Esophagus muscularis mucosa (tissue), 3 donors: ENCODE measurements around the gene TBC1D2.

ENCODE experiments used
- CTCF ChIP-seq, 3 experiments: fragments of 200-600 bp in 2 of 3; fragments of 450-650 bp in 1 of 3; sonication (generic) in 2 of 3; IDR thresholded peaks; one replicate each; pipeline ENCODE4 v1.5.1; 2017 to 2019; ENCODE audit warnings: antibody characterized with exemption in 3 of 3, mild to moderate bottlenecking in 2 of 3, moderate library complexity in 1 of 3
- POLR2A ChIP-seq: fragments of 450-650 bp; IDR thresholded peaks from one replicate; pipeline ENCODE4 v1.6.1; 2017; ENCODE audit warnings: antibody characterized with exemption, moderate library complexity, mild to moderate bottlenecking, low read depth
- POLR2AphosphoS5 ChIP-seq, 2 donors: sonication (generic); formaldehyde crosslinking; IDR thresholded peaks; one replicate each; pipeline ENCODE4 v1.6.1; 2017; ENCODE audit warnings: antibody characterized with exemption in 2 of 2

DNA sequence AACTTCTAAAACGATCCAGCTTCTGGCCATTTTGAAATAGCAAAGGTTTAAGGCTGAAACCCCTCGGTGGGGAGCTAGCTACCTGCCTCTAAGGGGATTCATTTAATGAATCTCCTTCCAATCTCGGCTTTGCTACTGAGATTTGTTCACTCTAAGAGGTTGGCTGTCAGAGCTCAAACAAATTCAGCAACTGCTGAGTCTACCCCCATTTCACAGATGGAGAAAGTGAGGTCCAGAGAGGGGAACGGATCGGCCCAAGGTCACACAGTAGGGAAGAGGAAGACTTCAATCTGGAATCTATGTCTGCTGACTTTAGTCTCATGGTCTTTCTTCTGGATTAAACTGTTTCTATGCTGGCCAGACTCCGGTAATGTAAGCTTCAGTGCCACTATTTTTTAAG is 66.0 kb downstream of the TBC1D2 start:
- TF ChIP-seq POLR2AphosphoS5 (IDR thresholded peaks at IDR 0.05) (no peak), POLR2A (no peak), CTCF (IDR thresholded peaks at IDR 0.05) (no peak)
